ENCODE data around the gene HOXB9.

Gene HOXB9

DNA sequence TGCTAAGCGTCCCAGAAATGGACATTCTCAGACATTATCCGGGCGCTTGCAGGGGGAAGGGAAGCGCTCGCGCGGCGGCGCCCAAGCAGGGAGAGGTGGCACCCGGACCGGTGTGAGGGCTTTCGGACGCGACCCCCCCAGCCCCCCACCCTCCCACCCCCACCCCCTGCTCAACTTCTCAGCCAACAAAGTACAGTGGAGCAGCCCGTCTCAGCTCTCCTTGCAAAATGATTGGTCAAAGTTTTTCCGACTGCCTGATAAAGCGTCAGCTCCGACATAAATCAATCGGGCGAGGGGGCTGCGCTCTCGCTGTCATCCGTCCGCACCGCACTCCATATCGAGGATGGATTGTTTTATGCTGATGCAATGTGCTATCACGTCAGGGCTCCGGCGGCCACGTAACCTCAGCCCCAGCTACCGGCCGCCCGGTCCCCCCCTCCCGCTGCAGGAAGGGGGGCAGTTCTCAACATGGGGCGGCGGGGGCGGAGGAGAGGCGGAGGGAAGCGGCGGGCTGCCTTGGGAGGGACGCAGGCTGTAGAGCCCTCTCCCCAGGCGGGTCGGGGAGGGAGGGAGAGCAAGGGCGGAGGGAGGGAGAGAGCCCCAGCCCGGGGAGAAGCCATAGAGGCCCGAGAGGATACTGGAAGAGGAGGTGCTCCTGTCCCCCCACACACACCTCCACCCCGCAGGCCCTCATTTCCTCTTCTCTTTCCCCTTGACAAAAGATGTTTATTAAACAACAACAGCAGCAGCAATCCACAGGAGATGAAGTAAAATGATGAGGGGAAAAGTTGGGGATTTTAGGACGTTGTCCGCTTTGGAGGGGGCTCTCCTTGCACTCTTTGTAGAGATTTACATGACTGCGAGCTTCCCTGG lies at the start of gene HOXB9:
HOXB9 (minus strand) TSS at position 114 of the 873 bp plus-strand sequence; CDS start at position 25, 89 bp downstream.
- peak; percentile 84 for DNase-seq

DNA sequence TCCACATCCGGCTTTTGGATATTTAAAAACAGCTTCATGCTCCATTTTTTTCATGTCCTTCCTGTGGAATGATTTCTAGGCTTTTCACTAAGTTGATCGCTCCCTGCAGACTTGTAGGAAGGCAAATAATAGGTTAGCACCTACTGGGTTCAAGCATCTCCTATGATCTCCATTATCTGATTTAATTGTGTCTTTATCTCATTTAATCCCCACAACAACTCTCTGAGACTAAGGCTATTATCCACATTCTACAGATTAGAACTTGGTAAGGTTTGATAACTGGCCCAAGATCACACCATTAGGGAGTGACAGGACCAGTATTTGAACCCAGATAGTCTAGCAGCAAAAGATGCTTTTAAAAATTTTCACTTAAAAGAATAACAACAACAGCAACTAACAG lies 46.2 kb upstream of the HOXB9 start:
- DNase-seq: no peak

DNA sequence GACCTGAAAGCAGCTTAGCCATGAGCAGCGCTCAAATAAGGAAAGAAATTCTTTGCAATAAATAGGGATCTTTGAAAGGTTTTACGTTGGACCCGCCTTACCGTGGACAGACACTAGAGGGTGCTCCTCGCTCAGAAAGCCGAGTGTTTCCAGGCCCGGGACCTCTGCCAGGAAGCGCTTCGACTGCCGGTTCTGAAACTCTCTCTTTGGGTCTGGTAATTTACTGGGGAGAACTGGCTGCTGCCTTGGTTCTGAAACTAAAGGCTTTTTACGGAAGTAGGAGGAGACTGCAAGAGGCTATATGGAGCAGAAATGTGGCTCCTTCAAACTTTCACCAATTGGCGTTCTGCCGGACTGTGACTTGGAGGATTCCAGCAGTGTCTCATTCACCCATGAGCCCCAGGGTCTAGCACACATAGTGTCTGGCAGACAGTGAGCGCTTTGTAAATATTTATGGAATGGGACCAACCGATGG lies 45.6 kb upstream of the HOXB9 start:
- DNase-seq: peak; percentile 23

DNA sequence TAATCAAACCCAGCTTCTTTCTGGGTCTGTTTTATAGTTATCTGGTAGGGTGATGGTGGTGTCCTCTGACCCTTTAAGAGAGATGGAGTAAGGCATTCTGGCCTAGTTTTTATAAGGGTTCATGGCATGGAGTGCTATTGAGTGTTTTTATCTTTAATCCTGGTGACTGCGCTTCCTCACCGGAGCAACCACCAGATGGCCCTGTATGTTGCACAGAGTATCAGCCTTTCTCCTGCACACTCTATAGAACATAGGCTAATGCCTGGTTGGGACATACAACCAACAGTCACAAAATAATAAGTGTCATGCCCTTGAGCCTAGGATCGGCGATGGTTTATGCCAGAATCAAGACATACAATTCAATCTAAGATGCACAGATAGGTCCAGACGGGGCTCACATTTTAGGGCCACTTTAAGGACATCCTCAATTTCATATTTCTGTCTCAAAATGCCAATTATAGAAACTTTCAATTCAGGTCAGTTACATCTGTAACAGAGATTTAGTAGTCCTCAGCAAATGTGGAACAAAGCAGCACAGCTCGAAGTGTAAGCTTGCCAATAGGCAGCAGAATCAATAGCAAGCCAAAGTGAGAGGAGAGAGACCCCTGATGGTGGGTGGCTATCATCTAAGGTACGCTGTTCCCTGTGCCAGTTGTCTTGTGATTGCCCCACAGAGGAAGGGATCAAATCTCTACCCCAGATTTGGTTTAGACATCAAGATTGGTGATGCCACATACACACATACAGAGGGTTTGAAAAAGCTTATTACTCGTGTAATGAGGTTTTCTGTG lies 37.2 kb upstream of the HOXB9 start:
- no peak for DNase-seq

DNA sequence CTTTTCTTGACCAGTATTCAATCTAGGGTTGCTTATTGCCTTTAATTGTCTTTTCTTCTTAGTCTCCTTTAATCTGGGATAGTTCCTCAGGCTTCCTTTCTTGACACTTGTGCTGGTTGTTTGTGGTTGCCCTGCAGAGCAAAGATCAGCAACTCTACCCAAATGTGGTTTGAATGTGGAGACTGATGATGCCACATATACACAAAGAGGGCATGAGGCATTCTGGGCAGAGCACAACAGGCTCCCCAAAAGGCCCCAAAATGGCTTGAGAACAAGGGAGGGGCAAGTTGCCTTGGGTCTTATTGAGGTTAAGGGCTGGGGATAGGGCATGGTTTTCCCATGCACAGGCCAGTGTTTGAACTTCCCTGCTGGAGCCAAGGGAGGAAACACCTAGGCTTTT lies 29.8 kb upstream of the HOXB9 start:
- DNase-seq: no peak

DNA sequence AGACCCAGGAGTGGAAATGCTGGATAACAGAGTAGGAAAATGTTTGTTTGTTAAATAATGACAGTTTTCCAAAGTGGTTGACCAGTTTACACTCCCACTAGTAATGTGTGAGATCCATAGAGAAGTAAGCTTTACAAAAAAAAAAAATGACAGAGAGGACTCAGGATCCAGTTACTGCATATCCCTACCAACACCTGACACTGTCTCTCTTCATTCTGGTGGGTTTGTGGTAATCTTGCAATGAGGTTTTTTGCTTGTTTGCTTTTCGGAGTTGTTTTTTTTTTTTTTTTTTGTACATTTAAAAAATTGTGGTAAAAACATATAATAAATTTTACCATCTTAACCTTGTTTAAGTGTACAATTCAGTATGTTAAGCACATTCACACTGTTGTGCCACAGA lies 23.6 kb upstream of the HOXB9 start:
- no peak for DNase-seq

DNA sequence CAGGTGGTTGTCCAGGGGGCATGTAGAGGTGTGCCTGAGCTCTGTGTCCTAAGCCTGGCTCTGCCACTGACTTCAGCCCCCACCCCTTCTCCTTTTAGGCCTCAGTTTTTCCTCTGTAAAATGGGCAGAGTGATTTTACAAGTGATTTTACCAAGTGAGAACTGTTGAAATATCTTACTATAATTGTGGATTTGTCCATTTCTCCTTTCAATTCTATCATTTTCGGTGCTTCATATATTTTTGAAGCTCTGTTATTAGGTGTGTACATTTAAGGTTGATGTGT lies 21.7 kb upstream of the HOXB9 start:
- DNase-seq: no peak

DNA sequence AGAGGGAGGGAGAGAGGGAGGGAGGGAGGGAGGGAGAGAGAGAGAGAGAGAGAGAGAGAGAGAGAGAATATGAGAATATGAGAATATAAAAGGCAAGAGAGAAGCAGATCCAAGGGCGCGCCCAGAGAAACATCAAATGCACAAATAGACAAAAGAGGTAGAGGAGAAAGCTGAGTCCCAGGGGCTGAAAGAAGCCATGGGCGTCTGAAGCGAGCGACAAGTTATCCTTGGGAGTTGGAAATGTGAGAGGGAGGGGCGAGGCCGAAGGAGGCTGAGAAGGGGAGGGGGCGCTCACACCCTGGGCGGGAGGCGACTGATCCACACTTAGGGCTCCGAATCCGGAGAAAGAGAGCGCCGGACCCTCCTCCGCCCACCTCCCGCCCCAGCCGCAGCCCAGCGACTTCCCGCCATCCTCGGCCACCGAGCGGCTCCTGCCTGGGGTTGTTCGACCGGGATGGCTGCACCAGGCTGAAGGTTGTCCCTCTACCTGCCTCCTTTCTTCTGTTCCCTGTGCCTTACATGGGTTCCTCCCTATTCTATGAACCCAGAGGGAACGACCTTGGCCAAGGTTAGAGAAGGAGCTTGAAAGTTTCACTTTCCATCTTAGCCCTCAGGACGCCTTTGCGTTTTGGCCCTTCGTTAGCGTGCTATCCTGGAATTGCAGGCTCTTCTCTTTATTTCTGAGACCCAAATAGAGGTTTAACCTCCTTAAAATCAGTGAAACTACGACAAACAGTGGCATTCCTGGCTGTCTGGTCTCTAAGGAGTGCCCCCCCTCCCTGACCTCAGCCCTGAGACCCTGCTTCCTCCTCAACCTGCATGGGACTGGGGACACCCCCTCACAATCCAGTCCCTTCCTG lies 21.2 kb upstream of the HOXB9 start:
- no peak for DNase-seq

DNA sequence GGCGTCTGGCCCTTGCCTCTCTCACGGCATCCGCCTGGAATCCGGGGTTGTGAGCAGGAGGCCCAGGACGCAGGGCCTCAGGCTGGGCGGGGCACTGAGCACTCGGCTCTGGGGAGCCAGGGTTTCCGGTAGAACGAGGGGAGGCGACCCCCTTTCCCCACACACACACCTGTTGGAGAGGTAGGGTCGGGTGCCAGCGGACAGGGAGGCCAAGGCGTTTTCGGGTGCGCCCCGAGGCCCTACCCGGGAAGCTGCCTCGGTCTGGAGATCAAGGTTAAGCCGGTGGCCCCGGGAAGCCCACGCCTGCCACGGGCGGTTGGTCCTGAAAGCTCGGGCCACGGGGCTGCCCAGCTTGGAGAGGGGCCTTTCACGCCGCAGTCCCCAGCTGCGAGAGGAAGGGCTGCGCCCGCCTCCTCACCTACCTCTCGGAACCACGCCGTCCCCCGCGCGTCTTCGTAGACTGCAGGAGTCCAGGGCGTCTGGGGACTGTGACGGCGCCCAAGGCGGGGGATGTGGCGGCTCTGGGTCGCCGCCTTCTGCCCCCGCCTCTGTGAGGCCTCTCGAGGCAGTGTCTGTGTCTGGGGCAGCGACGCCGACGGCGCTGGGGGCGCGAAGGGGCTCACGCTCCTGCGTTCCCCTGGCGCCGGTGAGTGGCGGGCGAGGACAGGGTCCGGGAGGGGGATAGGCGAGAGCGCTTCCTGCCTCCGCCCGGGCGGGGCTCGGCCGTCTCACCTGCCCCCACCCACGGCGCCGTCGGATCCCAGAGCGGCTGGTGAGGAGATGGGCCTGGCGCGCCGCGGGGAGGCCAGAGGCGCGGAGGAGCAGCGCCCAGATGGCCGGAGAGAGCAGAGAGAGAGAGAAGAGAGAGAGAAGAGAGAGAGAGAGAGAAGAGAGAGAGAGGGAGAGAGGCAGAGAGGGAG lies 20.3 kb upstream of the HOXB9 start:
- peak; percentile 72 for DNase-seq

DNA sequence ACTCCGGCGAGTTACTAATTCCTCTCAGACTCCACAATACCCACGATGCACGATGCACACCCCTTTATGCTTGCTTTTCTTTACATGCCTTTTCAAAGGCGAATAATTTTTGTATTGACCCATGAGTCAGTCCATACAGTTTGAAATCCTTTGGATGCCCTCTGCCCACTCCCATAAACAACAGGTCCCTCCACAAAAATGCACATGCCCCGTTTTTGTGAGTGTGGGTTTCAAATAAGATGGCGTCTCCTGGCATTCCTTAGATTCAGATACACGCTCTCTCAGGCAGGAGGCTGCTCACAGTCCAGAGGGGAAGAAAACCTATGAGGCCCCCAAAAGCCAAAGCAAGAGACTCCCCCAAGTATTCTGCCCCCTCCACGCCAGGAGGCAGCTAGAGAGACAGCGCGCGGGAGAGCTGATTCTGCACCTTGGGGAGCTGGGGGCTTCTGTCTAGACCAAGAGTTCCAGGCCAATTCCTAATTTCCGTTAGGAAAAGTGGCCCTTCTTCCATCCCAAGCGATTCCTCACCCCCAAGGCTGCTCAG lies 19.6 kb upstream of the HOXB9 start:
- DNase-seq: no peak

DNA sequence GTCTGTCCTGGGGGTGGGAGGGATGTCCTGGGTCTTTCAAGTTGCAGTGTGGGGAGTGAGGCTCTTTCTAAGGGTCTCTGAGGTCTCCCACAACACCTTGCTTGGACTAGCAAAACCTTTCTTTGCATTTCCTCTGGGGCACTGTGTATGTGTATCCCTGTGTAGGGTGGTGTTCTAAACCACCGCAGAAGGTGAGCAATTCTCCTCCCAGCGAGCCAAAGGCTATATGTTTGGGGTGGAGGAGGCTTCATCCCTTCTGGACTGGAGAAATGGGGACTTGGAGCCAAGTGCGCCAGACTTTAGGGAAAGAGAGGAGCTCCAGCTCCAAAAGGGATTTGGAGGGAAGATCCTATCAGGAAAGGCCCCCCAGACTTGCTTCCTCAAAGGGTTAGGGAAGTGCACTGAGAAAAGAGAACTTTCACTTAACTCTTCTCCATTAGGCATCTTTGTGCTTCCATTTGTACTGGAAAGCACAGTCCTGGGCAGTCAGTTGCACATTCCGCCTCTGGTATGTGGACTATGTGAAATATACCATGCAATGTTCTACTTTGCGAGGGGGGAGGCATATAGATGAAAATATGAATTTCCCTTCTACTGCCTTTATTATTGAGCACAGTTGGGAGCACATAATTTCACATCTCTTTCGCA lies 18.9 kb upstream of the HOXB9 start:
- no peak for DNase-seq

DNA sequence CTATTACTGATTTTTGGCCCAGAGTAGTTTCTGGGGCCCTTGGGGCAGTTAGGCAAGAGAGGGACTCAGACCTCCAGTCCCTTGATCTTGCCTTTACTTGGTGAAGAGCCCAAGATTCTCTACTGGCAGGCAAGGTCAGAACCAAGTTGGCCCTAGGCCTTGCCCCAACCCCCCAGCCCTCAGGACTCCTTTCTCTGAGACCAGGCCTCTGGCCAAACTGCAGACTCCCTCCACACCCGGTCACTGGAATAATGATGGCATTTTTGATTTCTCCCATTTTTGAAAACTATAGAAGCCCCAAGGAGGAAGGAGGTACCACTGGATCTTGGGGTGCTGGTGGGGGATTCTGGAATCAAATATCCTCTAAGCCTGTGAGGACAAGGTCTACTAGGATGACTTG lies 18.0 kb upstream of the HOXB9 start:
- DNase-seq: no peak

DNA sequence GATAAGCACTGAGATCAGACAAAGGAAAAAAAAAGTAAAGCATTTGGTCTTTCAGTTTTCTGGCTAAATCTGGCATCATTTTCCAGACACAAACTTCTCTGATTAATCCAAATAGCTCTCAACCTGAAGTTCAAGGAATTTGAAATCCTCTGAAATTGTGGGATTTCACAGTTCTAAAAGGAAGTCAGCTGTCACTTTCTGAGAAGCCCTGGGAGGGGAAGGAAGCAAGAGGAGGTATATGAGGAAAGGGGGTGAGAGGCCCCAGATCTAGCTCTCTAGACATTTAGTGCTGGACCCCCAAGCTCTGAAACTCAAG lies 17.5 kb upstream of the HOXB9 start:
- DNase-seq: no peak

DNA sequence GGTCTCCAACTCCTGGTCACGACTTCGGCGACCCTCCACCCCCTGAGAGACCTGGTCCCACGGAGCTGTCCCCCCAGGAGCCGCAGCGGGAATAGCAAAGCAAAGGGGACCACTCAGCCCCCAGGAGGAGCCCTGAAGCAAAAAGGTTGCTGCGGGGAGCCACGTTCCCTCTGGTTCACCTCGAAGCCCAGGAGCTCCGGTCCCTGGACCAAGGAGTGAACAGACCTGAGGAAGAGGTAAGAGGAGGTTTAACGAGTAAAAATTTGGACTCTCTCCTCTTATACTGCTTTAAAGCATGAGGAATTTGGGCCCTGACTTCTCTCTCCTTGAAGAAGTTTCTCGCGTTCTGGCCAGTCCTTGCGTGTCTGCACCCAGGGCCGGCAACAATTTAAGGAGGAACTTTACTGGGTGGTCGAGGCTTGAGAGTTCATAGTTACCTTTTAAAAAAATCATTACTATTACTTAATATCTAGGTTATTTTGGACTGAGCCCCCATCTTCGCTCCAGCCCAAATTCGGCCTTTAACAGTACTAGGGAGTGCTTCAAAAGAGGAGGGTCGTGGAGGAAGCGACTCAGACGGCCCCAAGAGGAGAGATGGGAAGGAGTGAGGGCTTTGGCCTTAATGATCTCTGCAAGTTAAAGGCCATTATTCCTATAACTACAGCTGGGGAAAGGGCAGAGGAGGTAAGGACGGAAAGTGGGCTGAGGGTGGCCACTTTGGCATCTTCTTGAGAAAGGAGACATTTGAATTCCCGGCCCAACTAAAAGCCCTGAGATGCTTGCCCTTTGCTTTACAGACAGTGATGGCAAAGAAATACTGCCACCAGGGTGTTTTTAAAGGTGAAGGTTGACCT lies 16.9 kb upstream of the HOXB9 start:
- no peak for DNase-seq

DNA sequence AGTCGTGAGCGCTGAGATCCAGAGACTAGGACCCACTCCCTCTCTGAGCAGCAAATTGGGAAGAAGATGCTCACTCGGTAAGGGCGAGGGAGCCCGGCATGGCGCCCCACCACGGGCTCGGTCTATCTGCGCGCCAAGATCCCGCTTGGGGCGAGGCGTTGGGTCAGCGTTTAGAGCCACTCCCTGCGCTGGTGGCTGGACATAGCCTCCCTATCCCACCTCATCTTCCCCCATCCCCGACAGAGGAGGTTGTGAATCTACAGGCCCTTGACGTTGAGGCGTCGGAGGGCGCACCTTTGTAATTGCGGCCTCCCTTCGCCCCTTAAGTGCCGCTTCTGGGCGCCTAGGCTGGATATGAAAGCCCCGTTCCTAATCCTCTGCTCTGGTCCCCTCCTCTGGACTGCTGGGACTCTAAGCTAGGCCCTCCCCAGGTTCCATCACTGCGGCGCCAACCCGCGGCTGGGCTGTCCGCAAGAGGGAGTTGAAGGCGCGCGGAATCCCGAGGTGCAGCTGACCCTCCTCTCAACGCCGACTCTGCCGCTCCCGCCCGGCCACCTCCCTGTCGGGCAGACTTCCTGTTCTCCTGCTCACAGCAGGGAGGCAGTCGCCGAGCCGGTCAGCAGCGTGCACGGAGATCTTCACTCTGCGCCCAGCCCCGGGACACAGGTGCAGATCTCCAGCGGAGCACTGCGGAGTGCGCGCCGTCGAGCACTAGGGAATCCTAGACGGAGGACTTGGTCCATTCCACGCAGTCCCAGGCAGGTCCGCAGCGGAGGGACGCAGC lies 16.1 kb upstream of the HOXB9 start:
- DNase-seq: peak; percentile 62

DNA sequence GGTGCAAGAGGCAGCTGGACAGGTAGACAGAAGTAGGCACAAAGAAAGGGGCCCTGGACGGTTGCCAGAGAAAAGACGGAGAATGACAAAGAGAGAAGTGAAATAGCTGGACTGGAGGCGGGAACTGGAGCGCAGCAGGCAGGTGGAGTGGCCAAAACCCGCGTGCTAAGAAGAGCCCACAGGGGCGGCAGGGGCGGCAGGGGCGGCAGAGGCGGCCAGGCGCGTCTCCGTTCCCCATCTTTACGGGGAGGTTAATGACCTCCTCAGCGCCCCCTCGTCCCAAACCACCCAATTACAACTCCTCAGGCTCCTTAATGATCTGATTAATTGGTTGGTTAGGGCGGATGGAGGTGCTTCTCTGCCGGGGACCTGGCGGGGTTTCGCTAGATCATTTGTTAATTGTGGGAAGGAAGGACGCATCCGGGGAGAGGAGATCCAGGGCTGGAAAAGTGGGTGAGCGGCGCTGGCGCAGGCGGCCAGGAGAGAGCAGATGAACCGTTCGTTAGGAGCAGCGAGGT lies 15.4 kb upstream of the HOXB9 start:
- no peak for DNase-seq

DNA sequence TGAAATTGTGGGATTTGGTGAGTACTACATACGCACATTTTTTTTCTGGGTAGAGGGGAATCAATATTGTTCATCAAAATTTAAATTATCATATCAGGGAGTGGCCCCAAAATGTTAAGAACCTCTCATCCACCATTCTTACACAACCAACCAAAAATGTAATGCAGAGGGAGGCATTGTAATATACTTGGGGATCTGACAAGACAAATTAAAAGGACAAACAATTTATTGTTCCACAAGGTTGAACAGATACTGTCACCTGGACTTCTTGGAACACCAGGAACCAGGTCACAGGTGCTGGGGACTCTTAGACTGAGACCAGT lies 14.7 kb upstream of the HOXB9 start:
- no peak for DNase-seq

DNA sequence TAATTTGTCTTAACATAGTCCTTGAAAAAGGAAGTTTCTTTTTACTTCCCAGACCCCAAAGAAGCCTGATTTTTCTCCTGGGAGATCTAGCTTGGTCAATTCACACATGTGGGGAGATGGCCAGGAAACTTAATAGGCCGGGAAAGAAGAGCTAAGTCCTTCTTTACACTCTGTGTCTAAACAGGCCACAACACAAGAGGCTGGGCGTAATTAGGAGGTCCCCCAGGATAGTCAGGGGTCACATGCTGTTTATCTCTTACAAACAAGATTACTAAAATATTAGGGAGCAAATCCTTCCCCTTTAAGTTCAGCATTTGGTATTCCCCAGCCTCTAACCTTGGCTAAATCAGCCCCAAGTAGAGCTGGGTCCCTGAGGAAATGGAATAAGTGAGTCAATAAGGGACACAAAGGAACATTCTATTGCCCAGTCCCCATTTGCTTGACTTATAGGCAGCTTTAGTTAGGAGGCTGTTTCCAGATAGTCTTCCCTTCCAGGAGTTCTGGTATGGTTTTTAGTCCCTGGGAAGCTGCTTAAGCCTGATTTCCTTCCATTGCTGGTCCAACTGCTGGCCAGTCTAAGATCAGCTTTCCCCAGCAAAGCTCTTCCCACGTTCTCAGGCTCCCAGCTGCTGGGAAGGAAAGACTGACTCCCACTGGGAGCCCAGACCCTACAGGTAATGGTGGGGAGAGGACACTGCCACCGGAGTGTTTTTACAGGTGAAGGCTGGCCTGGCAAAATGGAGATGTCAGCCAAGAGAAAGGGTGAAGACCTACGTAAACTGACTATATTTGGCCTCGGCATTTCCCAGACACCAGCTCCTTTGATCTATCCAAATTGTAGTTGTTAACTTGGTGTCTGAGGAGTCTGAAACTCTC lies 14.1 kb upstream of the HOXB9 start:
- DNase-seq: no peak

DNA sequence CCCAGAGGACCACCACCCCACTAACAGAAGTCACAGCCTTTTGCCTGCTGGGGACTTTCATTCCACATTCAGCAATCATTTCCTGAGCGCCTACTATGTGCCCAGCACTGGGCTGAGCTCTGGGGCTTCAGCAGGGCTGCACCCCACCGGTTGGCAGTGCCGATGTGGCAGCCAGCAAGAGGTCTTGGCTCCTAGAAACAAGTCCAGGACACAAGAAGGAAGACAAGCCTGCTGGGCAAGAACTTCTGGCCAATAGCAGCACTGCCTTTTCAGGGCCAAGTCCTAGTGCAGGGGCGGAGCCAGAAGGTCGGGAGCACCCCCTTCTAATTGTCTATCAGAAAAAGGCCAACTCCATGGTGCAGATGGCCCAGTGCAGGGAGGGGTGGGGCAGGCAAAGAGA lies 13.0 kb upstream of the HOXB9 start:
- DNase-seq: no peak
